ENCODE data around the gene TOMM22.
A peak's percentile ranks its signal among the peaks of the same experiment; 100 is the strongest.

Gene TOMM22

DNA sequence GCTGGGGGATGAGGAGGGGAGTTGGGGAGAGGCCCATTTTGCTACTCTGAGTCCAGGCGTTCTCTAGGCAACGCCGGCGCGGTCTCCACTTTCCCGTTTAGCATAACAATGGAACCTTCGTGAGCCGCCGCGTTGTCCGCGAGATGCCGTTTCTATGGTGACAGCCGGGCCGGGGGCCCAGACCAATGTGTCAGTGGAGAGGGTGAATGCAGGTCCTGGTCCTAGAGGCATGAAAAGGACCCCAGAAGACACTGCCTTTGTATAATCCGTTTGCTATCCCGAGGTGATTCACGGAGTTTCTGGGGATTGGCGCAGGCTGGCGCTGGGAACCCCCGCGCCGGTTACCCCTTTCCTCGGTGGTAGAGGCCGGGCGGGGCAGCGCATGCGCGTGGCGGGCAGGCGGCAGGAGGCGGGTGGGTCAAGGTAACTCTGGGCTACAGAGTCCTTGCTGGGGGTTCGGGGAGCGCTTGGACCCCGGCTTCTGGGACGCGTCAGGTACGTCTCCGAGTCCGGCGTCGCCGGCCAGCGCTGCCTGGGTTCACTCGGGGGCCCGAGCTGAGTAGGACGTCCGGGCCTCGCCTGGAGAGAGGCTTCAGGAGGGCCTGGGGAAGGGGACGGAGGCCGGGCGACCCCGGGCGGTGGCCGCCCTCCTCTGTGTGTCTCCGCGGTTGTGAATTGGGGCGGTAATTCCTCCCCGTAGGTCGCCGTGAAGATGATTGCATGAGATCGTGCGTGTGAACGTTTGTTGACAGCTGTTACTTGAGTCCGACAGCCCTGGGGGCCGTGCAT is 25.3 kb upstream of the TOMM22 start, which contains the start of the genes CBY1 and FAM227A (continued):
- TF ChIP-seq, protein P1, sequence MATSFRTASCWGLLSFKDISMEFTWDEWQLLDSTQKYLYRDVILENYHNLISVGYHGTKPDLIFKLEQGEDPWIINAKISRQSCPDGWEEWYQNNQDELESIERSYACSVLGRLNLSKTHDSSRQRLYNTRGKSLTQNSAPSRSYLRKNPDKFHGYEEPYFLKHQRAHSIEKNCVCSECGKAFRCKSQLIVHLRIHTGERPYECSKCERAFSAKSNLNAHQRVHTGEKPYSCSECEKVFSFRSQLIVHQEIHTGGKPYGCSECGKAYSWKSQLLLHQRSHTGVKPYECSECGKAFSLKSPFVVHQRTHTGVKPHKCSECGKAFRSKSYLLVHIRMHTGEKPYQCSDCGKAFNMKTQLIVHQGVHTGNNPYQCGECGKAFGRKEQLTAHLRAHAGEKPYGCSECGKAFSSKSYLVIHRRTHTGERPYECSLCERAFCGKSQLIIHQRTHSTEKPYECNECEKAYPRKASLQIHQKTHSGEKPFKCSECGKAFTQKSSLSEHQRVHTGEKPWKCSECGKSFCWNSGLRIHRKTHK (tag by site-specific recombination; IDR thresholded peaks at IDR 0.05): no peak
- TF ChIP-seq GLIS2 (tag by site-specific recombination; IDR thresholded peaks at IDR 0.05) (peak; percentile 89), ZNF214 (tag by site-specific recombination; IDR thresholded peaks at IDR 0.05; ENCODE audit: borderline replicate concordance) (no peak), ZNF202 (tag by site-specific recombination; IDR thresholded peaks at IDR 0.05; ENCODE audit: borderline replicate concordance) (no peak), FEZF1 (tag by site-specific recombination; IDR thresholded peaks at IDR 0.05) (no peak), ZNF555 (tag by site-specific recombination; conservative IDR thresholded peaks at IDR 0.05) (no peak), ZNF426 (tag by site-specific recombination; IDR thresholded peaks at IDR 0.05) (no peak), HOXC10 (CRISPR knock-in tag; IDR thresholded peaks at IDR 0.05) (no peak), ZNF132 (tag by site-specific recombination; IDR thresholded peaks at IDR 0.05; ENCODE audit: borderline replicate concordance) (no peak), ZNF211 (tag by site-specific recombination; IDR thresholded peaks at IDR 0.05; ENCODE audit: low read depth) (no peak), IKZF3 (tag by site-specific recombination; IDR thresholded peaks at IDR 0.05) (0 out of 2 replicates have a peak, but pooled peaks have one; percentile 23), ZNF600 (tag by site-specific recombination; IDR thresholded peaks at IDR 0.05) (peak; percentile 57; the same call in 1 of the 2 replicates), ZNF521 (tag by site-specific recombination; IDR thresholded peaks at IDR 0.05) (no peak), ZNF529 (tag by site-specific recombination; IDR thresholded peaks at IDR 0.05; ENCODE audit: insufficient replicate concordance) (no peak), ZNF19 (tag by site-specific recombination; IDR thresholded peaks at IDR 0.05; ENCODE audit: low read depth) (no peak)
- TF ChIP-seq, protein P2, sequence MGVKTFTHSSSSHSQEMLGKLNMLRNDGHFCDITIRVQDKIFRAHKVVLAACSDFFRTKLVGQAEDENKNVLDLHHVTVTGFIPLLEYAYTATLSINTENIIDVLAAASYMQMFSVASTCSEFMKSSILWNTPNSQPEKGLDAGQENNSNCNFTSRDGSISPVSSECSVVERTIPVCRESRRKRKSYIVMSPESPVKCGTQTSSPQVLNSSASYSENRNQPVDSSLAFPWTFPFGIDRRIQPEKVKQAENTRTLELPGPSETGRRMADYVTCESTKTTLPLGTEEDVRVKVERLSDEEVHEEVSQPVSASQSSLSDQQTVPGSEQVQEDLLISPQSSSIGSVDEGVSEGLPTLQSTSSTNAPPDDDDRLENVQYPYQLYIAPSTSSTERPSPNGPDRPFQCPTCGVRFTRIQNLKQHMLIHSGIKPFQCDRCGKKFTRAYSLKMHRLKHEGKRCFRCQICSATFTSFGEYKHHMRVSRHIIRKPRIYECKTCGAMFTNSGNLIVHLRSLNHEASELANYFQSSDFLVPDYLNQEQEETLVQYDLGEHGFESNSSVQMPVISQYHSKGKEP (tag by site-specific recombination; IDR thresholded peaks at IDR 0.05): no peak
- TF ChIP-seq, protein P3, sequence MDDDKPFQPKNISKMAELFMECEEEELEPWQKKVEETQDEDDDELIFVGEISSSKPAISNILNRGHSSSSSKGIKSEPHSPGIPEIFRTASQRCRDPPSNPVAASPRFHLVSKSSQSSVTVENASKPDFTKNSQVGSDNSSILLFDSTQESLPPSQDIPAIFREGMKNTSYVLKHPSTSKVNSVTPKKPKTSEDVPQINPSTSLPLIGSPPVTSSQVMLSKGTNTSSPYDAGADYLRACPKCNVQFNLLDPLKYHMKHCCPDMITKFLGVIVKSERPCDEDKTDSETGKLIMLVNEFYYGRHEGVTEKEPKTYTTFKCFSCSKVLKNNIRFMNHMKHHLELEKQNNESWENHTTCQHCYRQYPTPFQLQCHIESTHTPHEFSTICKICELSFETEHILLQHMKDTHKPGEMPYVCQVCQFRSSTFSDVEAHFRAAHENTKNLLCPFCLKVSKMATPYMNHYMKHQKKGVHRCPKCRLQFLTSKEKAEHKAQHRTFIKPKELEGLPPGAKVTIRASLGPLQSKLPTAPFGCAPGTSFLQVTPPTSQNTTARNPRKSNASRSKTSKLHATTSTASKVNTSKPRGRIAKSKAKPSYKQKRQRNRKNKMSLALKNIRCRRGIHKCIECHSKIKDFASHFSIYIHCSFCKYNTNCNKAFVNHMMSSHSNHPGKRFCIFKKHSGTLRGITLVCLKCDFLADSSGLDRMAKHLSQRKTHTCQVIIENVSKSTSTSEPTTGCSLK (tag by site-specific recombination; IDR thresholded peaks at IDR 0.05): no peak
- TF ChIP-seq, protein P4, sequence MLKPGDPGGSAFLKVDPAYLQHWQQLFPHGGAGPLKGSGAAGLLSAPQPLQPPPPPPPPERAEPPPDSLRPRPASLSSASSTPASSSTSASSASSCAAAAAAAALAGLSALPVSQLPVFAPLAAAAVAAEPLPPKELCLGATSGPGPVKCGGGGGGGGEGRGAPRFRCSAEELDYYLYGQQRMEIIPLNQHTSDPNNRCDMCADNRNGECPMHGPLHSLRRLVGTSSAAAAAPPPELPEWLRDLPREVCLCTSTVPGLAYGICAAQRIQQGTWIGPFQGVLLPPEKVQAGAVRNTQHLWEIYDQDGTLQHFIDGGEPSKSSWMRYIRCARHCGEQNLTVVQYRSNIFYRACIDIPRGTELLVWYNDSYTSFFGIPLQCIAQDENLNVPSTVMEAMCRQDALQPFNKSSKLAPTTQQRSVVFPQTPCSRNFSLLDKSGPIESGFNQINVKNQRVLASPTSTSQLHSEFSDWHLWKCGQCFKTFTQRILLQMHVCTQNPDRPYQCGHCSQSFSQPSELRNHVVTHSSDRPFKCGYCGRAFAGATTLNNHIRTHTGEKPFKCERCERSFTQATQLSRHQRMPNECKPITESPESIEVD (tag by site-specific recombination; IDR thresholded peaks at IDR 0.05): no peak
- TF ChIP-seq, protein P5, sequence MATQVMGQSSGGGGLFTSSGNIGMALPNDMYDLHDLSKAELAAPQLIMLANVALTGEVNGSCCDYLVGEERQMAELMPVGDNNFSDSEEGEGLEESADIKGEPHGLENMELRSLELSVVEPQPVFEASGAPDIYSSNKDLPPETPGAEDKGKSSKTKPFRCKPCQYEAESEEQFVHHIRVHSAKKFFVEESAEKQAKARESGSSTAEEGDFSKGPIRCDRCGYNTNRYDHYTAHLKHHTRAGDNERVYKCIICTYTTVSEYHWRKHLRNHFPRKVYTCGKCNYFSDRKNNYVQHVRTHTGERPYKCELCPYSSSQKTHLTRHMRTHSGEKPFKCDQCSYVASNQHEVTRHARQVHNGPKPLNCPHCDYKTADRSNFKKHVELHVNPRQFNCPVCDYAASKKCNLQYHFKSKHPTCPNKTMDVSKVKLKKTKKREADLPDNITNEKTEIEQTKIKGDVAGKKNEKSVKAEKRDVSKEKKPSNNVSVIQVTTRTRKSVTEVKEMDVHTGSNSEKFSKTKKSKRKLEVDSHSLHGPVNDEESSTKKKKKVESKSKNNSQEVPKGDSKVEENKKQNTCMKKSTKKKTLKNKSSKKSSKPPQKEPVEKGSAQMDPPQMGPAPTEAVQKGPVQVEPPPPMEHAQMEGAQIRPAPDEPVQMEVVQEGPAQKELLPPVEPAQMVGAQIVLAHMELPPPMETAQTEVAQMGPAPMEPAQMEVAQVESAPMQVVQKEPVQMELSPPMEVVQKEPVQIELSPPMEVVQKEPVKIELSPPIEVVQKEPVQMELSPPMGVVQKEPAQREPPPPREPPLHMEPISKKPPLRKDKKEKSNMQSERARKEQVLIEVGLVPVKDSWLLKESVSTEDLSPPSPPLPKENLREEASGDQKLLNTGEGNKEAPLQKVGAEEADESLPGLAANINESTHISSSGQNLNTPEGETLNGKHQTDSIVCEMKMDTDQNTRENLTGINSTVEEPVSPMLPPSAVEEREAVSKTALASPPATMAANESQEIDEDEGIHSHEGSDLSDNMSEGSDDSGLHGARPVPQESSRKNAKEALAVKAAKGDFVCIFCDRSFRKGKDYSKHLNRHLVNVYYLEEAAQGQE (tag by site-specific recombination; IDR thresholded peaks at IDR 0.05): no peak
- TF ChIP-seq, protein P6, sequence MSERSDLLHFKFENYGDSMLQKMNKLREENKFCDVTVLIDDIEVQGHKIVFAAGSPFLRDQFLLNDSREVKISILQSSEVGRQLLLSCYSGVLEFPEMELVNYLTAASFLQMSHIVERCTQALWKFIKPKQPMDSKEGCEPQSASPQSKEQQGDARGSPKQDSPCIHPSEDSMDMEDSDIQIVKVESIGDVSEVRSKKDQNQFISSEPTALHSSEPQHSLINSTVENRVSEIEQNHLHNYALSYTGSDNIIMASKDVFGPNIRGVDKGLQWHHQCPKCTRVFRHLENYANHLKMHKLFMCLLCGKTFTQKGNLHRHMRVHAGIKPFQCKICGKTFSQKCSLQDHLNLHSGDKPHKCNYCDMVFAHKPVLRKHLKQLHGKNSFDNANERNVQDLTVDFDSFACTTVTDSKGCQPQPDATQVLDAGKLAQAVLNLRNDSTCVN (tag by site-specific recombination; optimal IDR thresholded peaks at IDR 0.05): peak; percentile 61
- TF ChIP-seq, protein P7, sequence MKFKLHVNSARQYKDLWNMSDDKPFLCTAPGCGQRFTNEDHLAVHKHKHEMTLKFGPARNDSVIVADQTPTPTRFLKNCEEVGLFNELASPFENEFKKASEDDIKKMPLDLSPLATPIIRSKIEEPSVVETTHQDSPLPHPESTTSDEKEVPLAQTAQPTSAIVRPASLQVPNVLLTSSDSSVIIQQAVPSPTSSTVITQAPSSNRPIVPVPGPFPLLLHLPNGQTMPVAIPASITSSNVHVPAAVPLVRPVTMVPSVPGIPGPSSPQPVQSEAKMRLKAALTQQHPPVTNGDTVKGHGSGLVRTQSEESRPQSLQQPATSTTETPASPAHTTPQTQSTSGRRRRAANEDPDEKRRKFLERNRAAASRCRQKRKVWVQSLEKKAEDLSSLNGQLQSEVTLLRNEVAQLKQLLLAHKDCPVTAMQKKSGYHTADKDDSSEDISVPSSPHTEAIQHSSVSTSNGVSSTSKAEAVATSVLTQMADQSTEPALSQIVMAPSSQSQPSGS (tag by site-specific recombination; IDR thresholded peaks at IDR 0.05; ENCODE audit: low read depth): no peak
- TF ChIP-seq, protein P8, sequence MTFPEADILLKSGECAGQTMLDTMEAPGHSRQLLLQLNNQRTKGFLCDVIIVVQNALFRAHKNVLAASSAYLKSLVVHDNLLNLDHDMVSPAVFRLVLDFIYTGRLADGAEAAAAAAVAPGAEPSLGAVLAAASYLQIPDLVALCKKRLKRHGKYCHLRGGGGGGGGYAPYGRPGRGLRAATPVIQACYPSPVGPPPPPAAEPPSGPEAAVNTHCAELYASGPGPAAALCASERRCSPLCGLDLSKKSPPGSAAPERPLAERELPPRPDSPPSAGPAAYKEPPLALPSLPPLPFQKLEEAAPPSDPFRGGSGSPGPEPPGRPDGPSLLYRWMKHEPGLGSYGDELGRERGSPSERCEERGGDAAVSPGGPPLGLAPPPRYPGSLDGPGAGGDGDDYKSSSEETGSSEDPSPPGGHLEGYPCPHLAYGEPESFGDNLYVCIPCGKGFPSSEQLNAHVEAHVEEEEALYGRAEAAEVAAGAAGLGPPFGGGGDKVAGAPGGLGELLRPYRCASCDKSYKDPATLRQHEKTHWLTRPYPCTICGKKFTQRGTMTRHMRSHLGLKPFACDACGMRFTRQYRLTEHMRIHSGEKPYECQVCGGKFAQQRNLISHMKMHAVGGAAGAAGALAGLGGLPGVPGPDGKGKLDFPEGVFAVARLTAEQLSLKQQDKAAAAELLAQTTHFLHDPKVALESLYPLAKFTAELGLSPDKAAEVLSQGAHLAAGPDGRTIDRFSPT (tag by site-specific recombination; IDR thresholded peaks at IDR 0.05): no peak

Data from HEK293 (cell line).